GM12874 (cell line): ENCODE results near the gene SEPTIN5.

Experiments
- CTCF ChIP-seq: IDR thresholded peaks from 2 replicates; pipeline ENCODE4 v1.5.1; 2011; ENCODE audit warnings: low read depth, mild to moderate bottlenecking, control low read depth, low read length, moderate library complexity; ENCODE audit not compliant: insufficient read depth

The SEPTIN5 gene

GRCh38 chr22:19669570-19669969, 44.7 kb upstream of the SEPTIN5 start:
- TF ChIP-seq CTCF: no peak

- TF ChIP-seq CTCF: no peak
Measured at GRCh38 chr22:19671316-19671715, 43.0 kb upstream of the SEPTIN5 start.

GRCh38 chr22:19672054-19672776, 42.1 kb upstream of the SEPTIN5 start:
- no peak for TF ChIP-seq CTCF

DNA sequence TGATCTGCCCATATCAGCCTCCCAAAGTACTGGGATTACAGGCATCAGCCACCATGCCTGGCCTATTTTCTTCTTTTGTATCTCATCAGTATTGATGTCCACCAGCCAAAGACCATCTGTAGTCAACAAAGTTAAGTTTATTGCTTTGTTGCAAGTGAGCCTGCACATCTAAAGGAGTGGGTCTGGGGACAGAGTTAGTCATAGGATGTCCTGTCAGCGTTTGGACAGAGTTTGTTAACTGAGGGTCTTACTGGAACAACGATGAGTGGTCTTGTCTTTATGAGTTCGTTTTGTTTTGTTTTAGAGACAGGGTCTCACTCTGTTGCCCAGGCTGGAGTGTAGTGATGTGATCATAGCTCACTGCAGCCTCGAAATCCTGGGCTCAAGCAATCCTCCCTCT, 40.6 kb upstream of the SEPTIN5 start:
- no peak for TF ChIP-seq CTCF

DNA sequence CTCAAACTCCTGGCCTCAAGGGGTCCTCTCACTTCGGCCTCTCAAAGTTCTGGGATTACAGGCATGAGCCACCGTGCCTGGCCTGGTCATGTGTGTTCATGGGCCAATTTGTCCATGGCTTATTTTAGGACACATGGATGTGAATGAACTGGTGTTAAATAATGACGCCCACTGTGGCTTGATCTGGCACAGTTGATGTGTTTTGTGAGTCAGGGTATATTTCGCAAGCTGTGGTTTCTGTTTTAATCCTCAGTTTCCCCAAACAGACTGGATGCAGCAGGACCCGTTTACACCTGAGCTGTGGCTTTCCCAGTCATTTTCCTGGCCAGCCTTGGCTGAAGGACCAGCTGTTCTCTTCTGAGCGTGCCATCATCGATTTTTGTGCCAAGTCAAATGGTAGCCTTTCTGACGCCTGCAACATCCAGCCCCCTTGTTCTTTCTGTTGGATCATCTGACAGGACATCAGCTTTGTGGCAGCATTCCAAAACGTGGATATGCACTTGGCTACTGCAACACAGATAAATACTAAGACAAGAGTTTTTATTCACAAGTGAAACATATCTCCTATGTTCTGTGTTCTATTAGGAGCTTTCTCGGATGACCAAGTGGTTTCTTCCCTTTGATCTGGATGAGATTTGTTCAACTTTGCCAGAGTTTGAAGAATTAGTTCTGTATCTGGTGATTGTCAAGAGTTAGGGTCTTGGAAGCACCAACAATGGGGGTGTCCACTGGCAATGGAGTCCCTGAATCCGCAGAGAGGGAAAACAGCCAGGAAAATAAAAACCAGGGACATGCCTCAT, 40.0 kb upstream of the SEPTIN5 start:
- no peak for TF ChIP-seq CTCF

GRCh38 chr22:19674929-19675253, 39.4 kb upstream of the SEPTIN5 start:
- TF ChIP-seq CTCF: no peak

GRCh38 chr22:19675428-19675827, 38.9 kb upstream of the SEPTIN5 start:
- TF ChIP-seq CTCF: no peak
